ENCODE results near the gene POSTN. TPM values are rescaled to one million over a fixed set of nuclear protein-coding genes. Genes with fewer than 3 reads are reported as not detected.

POSTN gene
- polyA plus RNA-seq, 1 donor (not counting 4 experiments of a cell fraction or from before 2014, with no cell fraction given), result 13.4 TPM

- no peaks in the 10 kb centered on the region for H3K9me1 ChIP-seq (ENCODE audit: control insufficient read depth, extremely low read depth, insufficient read depth, low read length)
Observed at GRCh38 chr13:37636701-37637100, 38.1 kb upstream of the POSTN start.

GRCh38 chr13:37632294-37632693 is 33.7 kb upstream of the POSTN start:
- no peak overlapping the region for H3K9ac ChIP-seq (ENCODE audit: control insufficient read depth, extremely low read depth, insufficient read depth, low read length)
- TF ChIP-seq CTCF (optimal IDR thresholded peaks at IDR 0.05 in 1 of 3, IDR thresholded peaks at IDR 0.05 in 1 of 3, conservative IDR thresholded peaks at IDR 0.05 in 1 of 3; ENCODE audit: extremely low read depth in 1 of 3, insufficient read depth in 2 of 3, low read length in 3 of 3), result no peak
- TF ChIP-seq EZH2 (IDR thresholded peaks at IDR 0.05; ENCODE audit: low read length), result no peak

More at GRCh38 chr13:37636701-37637100, 38.1 kb upstream of the POSTN start:
- Histone ChIP-seq H3K9me3 (ENCODE audit: control insufficient read depth, low read depth, low read length) (no peaks in the 10 kb centered on the region), H3K36me3 (ENCODE audit: control insufficient read depth in 2 of 2, extremely low read depth in 1 of 2, insufficient read depth in 2 of 2, low read length in 2 of 2) (no peaks in the 10 kb centered on the region), H4K20me1 (ENCODE audit: control insufficient read depth, extremely low read depth, insufficient read depth, low read length) (no peaks in the 10 kb centered on the region), H3K27me3 (ENCODE audit: control insufficient read depth, extremely low read depth, insufficient read depth, low read length) (no peaks in the 10 kb centered on the region), H2AFZ (ENCODE audit: control insufficient read depth, low read length) (no peak overlapping the region), H3K79me2 (ENCODE audit: control insufficient read depth, insufficient read depth, low read length) (no peaks in the 10 kb centered on the region), H3K27ac (ENCODE audit: control insufficient read depth, insufficient read depth, low read length) (no peak overlapping the region), H3K9ac (ENCODE audit: control insufficient read depth, extremely low read depth, insufficient read depth, low read length) (no peak overlapping the region), H3K4me2 (ENCODE audit: control insufficient read depth, extremely low read depth, insufficient read depth, low read depth, low read length) (no peak overlapping the region), H3K4me1 (ENCODE audit: control insufficient read depth, extremely low read depth, insufficient read depth, low read length) (no peaks in the 10 kb centered on the region), H3K4me3 (ENCODE audit: control insufficient read depth in 2 of 3, extremely low read depth in 1 of 3, insufficient read depth in 2 of 3, low read depth in 1 of 3, low read length in 3 of 3) (no peak overlapping the region)
- TF ChIP-seq EZH2 (IDR thresholded peaks at IDR 0.05; ENCODE audit: low read length) (no peak), CTCF (optimal IDR thresholded peaks at IDR 0.05 in 1 of 3, IDR thresholded peaks at IDR 0.05 in 1 of 3, conservative IDR thresholded peaks at IDR 0.05 in 1 of 3; ENCODE audit: extremely low read depth in 1 of 3, insufficient read depth in 2 of 3, low read length in 3 of 3) (no peak)
- DNase-seq (ENCODE audit: low read depth, low spot score), result no peak
- dilution Hi-C loops (cut with MboI; ENCODE audit: extremely low pct_ligation_motif_present, low sequenced_read_pairs), result no loop called here
- no peak for FAIRE-seq

More at GRCh38 chr13:37632294-37632693, 33.7 kb upstream of the POSTN start:
- no peaks in the 10 kb centered on the region for H3K79me2 ChIP-seq (ENCODE audit: control insufficient read depth, insufficient read depth, low read length)
- no peak overlapping the region for H3K27ac ChIP-seq (ENCODE audit: control insufficient read depth, insufficient read depth, low read length)
- H4K20me1 ChIP-seq (ENCODE audit: control insufficient read depth, extremely low read depth, insufficient read depth, low read length), result no peaks in the 10 kb centered on the region
- dilution Hi-C loops (cut with MboI; ENCODE audit: extremely low pct_ligation_motif_present, low sequenced_read_pairs), result no loop called here
- H3K4me1 ChIP-seq (ENCODE audit: control insufficient read depth, extremely low read depth, insufficient read depth, low read length), result no peaks in the 10 kb centered on the region
- FAIRE-seq (no peak), DNase-seq (ENCODE audit: low read depth, low spot score) (no peak)
- no peak overlapping the region for H3K4me2 ChIP-seq (ENCODE audit: control insufficient read depth, extremely low read depth, insufficient read depth, low read depth, low read length)
- H3K27me3 ChIP-seq (ENCODE audit: control insufficient read depth, extremely low read depth, insufficient read depth, low read length), result no peaks in the 10 kb centered on the region
- no peaks in the 10 kb centered on the region for H3K9me3 ChIP-seq (ENCODE audit: control insufficient read depth, low read depth, low read length)
- H3K4me3 ChIP-seq (ENCODE audit: control insufficient read depth in 2 of 3, extremely low read depth in 1 of 3, insufficient read depth in 2 of 3, low read depth in 1 of 3, low read length in 3 of 3), result no peak overlapping the region
- no peak overlapping the region for H2AFZ ChIP-seq (ENCODE audit: control insufficient read depth, low read length)
- H3K9me1 ChIP-seq (ENCODE audit: control insufficient read depth, extremely low read depth, insufficient read depth, low read length), result no peaks in the 10 kb centered on the region
- no peaks in the 10 kb centered on the region for H3K36me3 ChIP-seq (ENCODE audit: control insufficient read depth in 2 of 2, extremely low read depth in 1 of 2, insufficient read depth in 2 of 2, low read length in 2 of 2)

All from keratinocyte (primary cell).